ENCODE data around the gene GNG8.

GNG8 gene

DNA sequence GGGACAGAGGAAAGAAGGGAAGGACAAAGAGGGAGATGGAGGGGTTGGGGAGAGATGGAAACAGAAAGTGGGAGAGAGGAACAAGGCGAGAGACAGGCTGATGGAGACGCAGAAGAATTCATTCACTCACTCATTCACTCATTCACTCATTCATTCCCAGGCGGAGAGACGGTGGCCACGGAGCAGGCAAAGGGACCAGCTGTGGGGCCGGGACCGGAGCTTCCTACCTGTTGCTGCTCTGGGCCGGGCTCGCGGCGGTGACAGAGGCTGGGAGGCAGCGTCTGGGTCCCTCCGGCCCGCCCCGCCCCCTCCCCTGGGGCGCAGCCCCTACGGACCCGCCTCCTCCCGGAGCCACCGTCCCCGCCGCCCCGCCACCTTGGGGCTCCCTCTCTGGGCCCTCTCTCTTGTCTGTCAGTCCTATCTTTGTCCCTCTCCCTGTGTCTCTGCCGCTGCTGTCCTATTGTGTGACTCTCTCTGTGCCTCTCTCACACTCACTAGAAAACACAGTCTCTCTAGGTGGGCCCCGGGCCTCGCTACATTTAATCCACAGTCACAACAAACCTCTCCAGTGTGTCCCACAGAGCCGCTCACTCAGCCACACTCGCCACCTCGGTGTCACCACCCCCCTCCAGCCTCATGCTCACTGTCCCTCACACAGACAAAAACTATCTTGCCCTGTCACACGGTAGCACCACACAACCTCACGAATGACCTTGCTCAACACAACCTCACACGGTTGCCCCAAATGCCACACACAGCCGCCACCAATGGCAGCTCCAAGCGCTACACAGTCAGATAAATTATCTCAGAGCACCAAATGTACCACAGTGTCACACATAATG is at the start of gene GNG8:
GNG8 (minus strand) TSS at position 283 of the 842 bp plus-strand sequence. CDS start 1,520 bp downstream, outside the sequence.
- no peak for TF ChIP-seq CTCF (IDR thresholded peaks at IDR 0.05)
- no peak for TF ChIP-seq ZFX (IDR thresholded peaks at IDR 0.05; ENCODE audit: borderline replicate concordance)
- H3K27ac ChIP-seq: no peak within 1 kb of the TSS

DNA sequence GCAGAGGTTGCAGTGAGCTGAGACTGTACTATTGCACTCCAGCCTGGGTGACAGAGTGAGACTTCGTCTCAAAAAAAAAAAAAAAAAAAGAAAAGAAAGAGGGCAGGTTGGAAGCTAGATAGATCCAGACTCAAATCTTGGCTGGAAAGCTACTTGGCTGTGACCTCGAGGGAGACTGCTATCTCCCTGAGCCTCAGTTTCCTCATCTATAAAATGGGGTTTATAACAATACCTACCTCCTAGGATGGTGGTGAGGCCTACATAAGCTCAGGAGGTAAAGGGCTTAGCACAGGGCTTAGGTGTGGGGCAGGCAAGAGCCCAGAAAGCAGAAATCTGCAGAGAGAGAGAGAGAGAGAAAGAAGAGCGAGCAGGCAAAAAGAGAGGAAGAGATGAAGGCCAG is 49.2 kb upstream of the GNG8 start:
- TF ChIP-seq ZFX (IDR thresholded peaks at IDR 0.05; ENCODE audit: borderline replicate concordance): no peak
- no peak for TF ChIP-seq CTCF (IDR thresholded peaks at IDR 0.05)
- H3K27ac ChIP-seq: no peak overlapping the region

- TF ChIP-seq ZFX (IDR thresholded peaks at IDR 0.05; ENCODE audit: borderline replicate concordance) (no peak), CTCF (IDR thresholded peaks at IDR 0.05) (no peak)
- peak overlapping the region; percentile 58 for H3K27ac ChIP-seq
These were observed 42.2 kb upstream of the GNG8 start for GRCh38 chr19:46678110-46678732.

GRCh38 chr19:46674416-46675178 is 38.6 kb upstream of the GNG8 start:
- TF ChIP-seq CTCF (IDR thresholded peaks at IDR 0.05): no peak
- no peak for TF ChIP-seq ZFX (IDR thresholded peaks at IDR 0.05; ENCODE audit: borderline replicate concordance)
- H3K27ac ChIP-seq: no peak overlapping the region

DNA sequence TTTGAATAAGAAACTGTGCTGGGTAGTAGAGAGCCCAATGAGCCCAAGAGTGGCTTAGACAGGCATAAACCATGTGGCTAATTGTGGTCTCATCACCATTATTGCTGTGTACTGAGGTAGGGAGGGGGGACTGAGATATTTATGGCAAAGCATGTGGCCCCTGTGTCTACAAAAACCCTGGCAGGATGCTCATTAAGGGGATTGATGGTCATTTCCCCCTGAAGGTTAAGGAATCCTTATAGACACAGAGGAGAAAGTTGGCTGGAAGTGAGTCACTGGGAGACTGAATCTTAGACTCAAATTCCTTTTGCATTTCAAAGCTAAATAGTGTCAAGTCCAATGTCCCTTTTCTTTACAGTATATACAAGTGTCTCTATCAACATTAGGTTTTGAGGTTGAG is 34.8 kb upstream of the GNG8 start:
- TF ChIP-seq ZFX (IDR thresholded peaks at IDR 0.05; ENCODE audit: borderline replicate concordance): no peak
- no peak for TF ChIP-seq CTCF (IDR thresholded peaks at IDR 0.05)
- no peak overlapping the region for H3K27ac ChIP-seq

GRCh38 chr19:46668662-46669061 is 32.7 kb upstream of the GNG8 start:
- TF ChIP-seq ZFX (IDR thresholded peaks at IDR 0.05; ENCODE audit: borderline replicate concordance) (no peak), CTCF (IDR thresholded peaks at IDR 0.05) (no peak)
- H3K27ac ChIP-seq: no peak overlapping the region

Measured in 22Rv1 (cell line).